Measurements from ENCODE around the gene RUFY4.
"Not testable (repeated sequence)": the region's sequence is repeated elsewhere in the genome, so short reads cannot be mapped to it uniquely, and the experiment has no call there.

Gene RUFY4

GRCh38 chr2:218086478-218086877 is 17.4 kb downstream of the RUFY4 start:
- H3K4me3 ChIP-seq (ENCODE audit: low read depth, low read length) = no peak overlapping the region
- no peak for TF ChIP-seq CTCF (IDR thresholded peaks at IDR 0.05; ENCODE audit: borderline replicate concordance, insufficient read depth, low read depth, low read length)

- H3K4me3 ChIP-seq (ENCODE audit: low read depth, low read length) = no peak overlapping the region
- no peak for TF ChIP-seq CTCF (IDR thresholded peaks at IDR 0.05; ENCODE audit: borderline replicate concordance, insufficient read depth, low read depth, low read length)
Observed at GRCh38 chr2:218089259-218089658, 20.2 kb downstream of the RUFY4 start.

GRCh38 chr2:218091746-218092145 is 22.7 kb downstream of the RUFY4 start:
- TF ChIP-seq CTCF (IDR thresholded peaks at IDR 0.05; ENCODE audit: borderline replicate concordance, insufficient read depth, low read depth, low read length) = no peak
- no peak overlapping the region for H3K4me3 ChIP-seq (ENCODE audit: low read depth, low read length)

GRCh38 chr2:218093879-218094278 is 24.8 kb downstream of the RUFY4 start:
- no peak for TF ChIP-seq CTCF (IDR thresholded peaks at IDR 0.05; ENCODE audit: borderline replicate concordance, insufficient read depth, low read depth, low read length)
- no peak overlapping the region for H3K4me3 ChIP-seq (ENCODE audit: low read depth, low read length)

GRCh38 chr2:218095853-218096252 is 26.8 kb downstream of the RUFY4 start:
- H3K4me3 ChIP-seq (ENCODE audit: low read depth, low read length) = no peak overlapping the region
- TF ChIP-seq CTCF (IDR thresholded peaks at IDR 0.05; ENCODE audit: borderline replicate concordance, insufficient read depth, low read depth, low read length) = no peak

- no peak overlapping the region for H3K4me3 ChIP-seq (ENCODE audit: low read depth, low read length)
- TF ChIP-seq CTCF (IDR thresholded peaks at IDR 0.05; ENCODE audit: borderline replicate concordance, insufficient read depth, low read depth, low read length) = no peak
Observed at GRCh38 chr2:218097975-218098374, 28.9 kb downstream of the RUFY4 start.

- H3K4me3 ChIP-seq (ENCODE audit: low read depth, low read length) = not testable (repeated sequence)
Observed at GRCh38 chr2:218108834-218109233, 39.8 kb downstream of the RUFY4 start.

GRCh38 chr2:218121789-218122188 is 52.7 kb downstream of the RUFY4 start:
- H3K4me3 ChIP-seq (ENCODE audit: low read depth, low read length) = not testable (repeated sequence)

- not testable (repeated sequence) for H3K4me3 ChIP-seq (ENCODE audit: low read depth, low read length)
Observed at GRCh38 chr2:218122286-218122685, 53.2 kb downstream of the RUFY4 start.
